Activated T-cell treated with anti-CD3 and anti-CD28 coated beads for 48 hours (primary cell): ENCODE data around the gene GPR141.
"Not testable (repeated sequence)": the region's sequence is repeated elsewhere in the genome, so short reads cannot be mapped to it uniquely, and the experiment has no call there.

ENCODE experiments used
- DNase-seq: peaks from one replicate; pipeline ENCODE4 v3.0.0-alpha.2; 2020; ENCODE audit warnings: low read depth

Gene GPR141

DNA sequence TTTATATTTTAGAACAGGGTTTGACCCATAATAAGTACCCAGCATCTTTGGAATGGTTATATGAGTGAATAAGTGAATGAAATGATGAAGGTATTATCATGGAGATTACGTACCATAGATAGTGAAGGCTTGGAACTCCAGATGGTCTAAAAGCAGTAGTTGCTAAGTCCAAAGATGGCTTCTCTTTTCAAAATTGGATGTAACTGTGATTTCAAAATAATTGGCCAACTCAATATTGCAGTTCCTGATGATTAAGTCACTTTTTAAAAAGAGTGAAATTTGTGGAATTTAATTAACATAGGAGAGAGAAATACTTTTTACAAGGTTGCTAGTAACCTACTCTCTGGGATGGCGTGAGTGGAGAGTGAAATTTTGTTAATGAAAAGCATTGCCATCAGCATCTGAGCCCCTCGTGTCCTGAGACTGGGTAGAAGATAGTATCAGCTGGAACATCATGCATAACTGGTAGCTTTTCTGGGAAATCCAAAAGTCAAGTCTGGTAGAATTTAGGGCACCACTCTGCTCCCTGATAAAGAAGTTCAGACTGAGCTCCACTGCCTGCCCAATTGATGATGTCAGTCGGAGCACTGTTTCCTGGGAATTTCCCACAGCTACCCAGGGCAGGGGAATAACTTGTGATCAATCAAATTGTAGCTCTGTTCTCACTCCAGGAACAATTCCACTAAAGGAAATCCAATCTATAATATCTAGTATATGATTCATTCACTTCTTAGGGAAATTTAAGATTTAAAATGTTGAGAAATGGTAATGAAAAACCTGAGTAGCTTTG, 3.2 kb downstream of the GPR141 start:
- no peak for DNase-seq

DNA sequence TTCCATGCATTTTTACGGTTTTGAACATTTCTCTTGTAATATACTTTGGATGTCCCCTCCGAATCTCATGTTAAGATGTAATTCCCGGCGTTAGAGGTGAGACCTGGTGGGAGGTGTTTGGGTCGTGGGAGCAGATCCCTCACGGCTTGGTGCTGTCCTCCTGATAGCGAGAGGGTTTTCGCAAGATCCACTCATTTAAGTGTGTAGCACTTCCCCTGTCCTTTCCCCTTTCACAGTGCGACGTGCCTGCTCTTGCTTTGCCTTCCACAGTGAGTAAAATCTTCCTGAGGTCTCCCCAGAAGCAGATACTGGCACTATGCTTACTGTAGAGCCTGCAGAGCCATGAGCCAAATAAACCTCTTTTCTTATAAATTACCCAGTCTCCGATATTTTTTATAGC, 6.6 kb downstream of the GPR141 start:
- DNase-seq, result no peak

DNA sequence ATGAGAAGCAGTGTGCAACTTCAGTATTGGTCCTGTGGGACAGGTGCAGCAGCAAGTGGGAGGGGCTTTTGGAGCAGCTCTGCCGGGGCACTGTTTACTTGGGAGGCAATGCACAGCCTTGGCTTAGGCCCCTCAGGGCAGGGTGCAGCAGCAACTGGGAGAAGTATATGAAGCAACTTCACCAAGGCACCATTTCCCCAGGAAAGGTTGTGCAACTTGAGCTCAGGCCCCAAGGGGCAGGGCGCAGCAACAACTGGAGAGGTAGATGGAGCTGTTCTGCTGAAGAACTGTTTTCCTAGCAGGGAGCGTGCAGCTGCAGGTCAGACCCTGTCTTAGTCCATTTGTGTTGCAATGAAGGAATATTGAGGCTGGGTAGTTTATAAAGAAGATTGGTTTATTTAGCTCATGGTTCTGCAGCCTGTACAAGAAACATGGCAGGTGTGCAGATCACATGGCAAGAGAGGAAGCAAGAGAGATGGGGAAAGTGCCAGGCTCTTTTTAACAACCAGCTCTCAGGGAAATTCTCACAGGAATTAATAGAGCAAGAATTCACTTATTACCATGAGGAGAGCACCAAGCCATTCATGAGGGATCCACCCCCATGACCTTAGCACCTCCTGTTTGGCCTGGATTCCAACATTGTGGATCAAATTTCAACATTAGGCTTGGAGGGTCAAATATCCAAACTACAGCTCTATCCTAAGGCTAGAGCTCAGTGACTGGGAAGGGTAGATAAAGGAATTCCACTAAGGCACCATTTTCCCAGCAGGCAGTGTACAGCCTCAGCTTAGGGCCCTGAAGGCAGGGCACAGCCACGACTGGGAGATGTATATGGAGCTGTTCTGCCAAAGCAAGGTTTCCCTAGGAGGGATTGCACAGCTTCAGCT, 10.9 kb downstream of the GPR141 start:
- DNase-seq, result no peak

DNA sequence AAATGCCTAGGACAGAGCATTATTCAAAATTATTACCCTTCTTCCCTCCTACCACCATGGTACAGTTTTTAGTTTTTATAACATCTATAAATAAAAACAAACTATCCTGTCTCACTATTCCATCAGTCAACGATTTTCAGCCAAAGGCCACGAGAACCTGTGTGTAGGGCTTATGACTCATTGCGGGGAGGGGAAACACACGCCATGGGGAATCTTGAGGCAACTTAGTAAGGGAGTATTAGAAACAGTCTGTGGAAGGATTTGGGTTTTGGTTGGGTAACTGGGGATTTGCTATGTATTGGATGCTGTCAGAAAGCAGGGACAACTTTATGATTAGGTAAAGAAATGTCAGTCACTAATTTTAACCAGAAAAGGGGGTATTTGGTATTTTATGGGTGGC, 14.7 kb downstream of the GPR141 start:
- DNase-seq, result no peak

DNA sequence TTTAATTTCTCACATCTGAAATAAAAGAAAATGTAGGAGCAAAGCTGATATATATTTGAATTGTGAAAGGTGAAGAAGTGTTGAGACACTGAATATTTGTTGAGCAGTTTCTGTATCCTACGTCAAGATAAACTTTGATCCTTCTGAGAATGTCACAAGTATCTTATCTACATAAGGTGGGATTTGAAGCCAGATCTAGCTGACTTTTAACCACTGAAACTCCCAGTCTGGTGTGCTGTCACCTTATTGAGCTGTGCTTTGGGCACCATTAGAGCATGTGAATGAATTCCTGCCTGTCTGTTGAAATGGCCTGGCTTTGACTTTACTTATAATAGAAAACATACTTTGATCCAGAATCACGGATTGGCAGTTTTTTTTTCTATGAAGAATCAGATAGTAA, 15.2 kb downstream of the GPR141 start:
- DNase-seq, result no peak

DNA sequence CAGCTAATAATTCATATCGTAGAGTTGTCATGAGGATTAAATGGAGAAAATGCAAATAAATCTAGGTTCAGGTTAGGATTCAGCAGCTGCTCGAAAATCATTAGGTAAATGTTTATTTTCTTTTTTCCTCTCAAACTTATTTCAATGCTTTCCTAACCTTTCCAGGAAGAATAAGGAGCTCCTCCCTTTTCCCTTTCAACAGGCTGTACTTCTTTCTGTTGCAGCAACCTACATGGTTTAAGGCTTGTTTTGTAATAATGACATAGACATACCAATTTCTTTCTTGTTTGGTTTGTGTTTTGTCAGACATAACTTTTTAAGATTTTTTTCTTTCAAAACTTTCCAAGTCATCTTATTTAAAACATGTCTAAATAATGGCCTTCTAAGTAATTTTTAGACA, 18.2 kb downstream of the GPR141 start:
- DNase-seq, result no peak

DNA sequence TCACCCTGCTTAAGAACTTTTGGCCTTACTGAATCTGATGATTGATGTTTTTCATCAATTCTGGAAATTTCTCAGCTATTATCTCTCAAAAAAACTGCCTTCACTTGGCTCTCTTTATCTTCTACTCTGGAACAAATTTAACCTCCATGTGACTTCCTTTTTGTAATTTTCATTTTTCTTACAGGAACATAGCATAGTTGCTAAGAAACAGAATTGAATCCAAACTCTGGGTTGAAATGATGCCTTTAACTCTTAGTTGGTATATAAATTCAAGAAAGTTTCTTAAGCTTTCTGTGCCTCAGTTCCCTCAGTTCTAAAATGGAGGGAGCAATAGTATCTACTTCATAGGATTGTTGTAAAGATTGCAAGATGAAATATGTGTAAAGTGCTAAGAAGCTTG, 19.8 kb downstream of the GPR141 start:
- no peak for DNase-seq

DNA sequence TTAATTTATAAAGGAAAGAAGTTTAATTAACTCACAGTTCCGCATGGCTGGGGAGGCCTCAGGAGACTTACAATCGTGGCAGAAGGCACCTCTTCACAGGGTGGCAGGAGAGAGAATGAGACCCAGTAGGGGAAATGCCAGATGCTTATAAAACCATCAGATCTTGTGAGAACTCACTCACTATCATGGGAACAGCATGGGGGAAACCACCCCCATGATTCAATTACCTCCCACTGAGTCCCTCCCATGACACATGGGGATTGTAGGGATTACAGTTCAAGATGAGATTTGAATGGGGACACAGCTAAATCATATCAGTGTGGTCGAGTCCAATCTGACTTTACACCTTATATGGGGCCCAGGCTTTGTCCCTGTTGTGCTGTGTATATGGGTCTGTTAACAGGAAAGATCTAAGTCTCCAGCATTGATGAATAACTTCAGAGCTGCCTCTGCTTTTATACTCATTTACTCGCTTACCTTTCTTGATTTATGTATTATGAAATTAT, 20.8 kb downstream of the GPR141 start:
- not testable (repeated sequence) for DNase-seq

DNA sequence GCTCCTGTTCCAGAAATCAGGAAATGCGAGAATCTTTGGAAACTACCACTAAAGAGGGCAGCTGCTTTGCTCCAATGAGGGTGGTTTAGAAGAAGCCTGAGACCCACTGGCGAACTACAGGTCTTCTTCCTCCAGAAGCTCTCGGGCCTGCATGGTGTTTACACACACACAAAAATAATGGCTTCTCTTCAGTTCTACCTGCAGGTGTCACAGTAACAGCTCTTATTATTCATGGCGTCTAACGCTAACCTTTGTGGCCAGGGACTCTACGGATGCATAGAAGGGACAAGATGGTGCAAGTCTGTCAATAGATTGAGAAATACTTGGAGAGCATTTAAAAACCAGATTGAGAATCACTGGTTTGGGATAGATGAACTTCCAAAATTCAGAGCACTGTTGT, 22.4 kb downstream of the GPR141 start:
- DNase-seq, result no peak

DNA sequence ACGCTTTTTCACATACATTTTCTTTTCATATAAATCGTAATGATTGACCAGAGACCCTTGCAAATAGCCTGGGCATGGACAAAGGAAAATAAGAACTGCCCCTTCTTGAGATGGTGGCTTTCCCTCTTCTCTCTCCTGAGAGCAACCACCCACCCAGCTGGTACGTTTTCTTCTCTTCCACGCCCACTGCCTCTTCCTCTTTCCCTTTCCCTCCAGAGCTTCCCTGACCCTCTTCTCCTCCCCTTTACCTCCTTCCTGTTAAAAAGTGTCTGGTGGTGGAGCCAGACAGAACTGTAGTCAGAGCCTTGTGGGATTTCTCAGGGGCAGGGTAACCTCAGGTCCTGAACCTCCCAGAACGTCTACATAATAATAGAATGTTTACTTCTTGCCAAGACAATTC, 23.2 kb downstream of the GPR141 start:
- DNase-seq, result no peak

DNA sequence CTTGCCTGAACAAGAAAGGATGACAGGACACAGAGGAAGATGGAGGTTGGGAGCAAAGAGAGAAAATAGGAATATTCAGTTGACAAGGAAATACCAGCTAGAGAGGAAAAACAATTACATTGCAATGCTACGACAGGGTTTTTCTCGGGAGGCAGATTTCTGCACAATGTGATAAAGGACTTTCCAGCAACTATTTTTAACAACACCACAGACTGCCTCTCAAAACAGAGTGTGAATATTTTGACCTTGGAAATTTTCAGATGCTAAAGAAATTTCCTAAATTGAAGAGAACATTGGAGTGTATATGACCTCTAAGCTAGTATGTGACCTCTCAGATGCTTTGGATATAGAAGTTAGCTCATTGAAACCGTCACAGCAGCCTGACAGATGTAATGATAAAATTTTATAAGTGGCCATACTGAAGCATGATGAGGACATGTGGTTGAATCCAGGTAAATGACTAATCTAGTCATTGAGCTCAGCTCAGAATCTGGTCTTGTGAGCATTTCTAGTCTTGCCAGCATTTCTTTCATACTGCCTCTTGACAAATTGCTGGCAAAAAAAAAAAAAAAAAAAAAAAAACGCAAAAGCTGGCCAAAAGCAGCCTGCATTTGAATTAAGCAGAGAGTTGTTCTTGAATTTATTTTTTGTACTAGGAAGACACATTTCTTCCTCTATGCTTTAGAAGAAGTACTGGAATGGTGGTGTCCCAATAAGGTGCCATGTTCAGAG, 24.4 kb downstream of the GPR141 start:
- DNase-seq, result no peak

DNA sequence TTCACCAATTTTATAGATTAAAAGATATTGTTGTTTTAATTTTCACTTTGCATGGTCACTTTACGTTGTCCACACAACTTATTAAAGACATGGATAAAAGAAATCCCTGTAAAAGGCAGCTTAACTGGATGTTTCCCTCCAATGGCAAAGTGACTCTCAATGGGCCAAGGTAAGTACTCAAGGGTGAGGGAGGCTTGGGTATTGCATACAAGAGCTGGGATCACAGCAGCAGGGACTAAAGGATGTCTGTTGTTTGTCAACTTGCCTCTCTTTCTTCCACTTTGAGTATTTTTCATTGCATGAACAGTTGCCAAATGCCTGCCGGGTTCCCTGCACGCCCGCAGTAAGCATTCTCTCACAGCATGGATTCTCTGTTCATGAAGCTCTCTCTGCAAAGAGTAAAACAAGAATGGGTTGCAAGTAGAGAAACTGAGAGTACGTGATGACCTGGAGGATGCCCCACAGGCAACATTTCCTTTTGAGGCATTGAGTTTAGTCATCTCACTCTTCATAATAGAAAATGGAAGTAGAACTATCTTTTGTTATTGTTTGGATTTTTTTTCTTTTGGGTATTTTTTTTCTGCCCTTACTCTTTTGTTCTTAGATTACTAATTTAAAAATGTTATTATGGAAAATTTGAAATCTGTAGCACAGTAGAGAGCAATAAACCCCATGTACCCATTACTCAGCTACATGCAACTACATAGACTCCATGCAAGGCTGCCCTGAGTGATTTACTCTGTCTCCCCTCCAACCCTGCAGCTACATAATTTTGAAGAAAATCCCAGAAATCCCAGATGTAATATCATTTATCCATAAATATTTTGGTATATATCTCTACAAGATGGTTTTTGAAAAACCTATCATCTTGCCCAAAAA, 26.3 kb downstream of the GPR141 start:
- no peak for DNase-seq

DNA sequence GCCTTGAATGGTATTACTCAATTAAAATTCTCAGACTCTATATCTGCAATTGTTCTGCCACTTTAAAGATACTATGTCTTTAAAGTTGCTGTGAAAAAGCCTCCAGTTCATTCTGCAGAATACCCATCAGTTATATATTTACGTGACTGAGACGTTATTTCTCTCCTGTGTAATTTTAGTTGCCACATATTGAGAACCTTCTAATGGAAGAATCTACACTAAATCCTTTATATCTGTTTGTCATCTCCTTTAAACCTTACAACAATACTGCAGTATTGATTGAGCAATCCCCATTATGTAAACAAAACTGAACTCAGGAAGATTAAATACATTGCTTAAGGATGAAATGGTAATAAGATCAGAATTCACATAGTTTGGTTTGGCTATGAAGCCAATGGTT, 30.0 kb downstream of the GPR141 start:
- DNase-seq, result no peak

DNA sequence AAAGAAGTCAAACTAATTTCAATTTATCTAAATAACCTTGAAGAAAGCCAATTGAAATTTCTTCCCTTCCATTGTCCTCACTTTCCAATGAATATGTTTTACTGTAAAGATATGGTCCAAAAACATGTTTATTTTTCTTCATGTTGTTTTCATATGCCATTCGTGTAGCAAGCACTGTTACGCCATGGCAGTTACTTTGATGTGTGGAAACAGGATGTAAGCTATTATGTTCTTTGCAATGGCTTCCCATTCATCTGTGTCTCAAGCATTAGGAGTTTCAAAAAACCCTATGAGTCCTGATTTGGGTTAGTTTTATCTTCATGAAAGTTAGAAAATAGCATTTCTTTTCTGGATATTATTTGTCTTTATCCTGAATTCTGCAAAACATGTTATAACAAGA, 31.0 kb downstream of the GPR141 start:
- DNase-seq, result no peak

DNA sequence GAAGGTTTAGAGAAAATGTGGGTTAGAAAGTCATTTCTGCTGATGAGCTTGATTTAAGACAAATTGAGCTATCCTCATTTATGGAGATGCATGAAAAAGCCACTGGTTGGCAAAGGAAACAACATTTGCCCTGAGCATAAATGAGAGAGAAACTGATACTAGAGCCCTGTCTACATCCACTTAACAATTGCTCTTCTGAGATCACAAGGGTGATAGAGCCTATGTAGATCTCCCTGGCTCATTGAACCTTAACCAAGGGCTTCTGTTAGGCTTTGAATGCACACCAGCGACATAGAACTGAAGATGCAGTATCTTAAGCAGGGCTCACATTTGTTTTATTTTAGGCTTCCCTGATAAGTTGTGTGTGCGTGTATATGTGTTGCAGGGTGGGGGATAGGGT, 35.0 kb downstream of the GPR141 start:
- DNase-seq, result no peak

DNA sequence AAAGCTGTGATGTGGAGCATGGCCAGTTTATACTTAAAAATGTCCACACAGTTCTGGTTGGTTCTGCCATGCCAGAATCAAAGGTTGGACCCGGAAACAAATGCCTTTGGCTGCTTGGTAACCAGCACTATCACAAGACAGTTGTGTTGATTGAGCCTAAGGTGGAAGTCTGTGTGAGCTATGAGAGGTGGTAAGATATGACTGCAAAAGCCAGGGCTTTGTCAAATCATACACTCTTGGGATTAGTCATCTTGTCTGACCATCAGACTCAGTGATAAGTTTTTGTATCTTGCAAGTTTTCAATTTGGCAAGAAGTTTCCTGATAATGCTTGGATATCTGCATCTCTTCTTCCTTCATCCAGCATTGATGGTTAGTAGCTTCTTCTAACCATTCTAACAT, 35.5 kb downstream of the GPR141 start:
- DNase-seq, result no peak

DNA sequence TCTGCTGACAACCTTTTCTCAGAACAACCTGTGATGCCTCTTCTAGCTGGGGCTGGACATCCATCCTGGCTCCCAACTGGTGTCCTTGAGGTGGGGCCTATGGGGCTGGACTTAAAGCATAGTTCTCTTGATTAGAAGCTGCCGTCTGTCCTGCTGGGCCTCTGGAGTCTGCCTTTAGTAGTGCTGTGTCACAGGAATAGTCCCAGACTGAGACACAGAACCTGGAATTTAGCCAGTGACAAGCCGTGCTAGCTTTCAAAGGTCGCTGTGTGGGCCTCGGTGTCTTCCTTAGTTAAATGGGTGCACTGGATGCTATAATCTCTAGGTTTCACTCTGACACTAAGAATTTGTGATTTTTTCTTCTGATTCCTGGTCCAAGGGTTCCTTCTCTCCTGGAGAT, 41.2 kb downstream of the GPR141 start:
- no peak for DNase-seq

DNA sequence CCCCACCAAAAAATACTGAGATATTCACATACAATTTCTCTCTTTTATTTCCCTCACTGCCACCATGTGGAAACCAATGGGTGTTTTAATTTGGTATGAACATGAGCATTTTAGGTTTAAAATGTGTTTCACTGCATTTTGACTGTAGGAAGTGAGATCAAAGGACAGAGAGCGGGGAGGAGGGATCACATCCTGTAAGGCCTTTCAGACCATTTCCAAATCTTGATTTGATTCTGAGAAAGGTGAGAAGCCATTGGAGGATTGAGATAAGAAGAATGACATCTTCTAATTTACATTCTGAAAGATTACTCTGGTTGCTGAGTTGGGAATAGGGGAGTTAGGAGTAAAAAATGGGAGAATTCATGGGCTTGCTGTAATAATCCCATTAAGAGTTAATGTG, 42.5 kb downstream of the GPR141 start:
- no peak for DNase-seq

DNA sequence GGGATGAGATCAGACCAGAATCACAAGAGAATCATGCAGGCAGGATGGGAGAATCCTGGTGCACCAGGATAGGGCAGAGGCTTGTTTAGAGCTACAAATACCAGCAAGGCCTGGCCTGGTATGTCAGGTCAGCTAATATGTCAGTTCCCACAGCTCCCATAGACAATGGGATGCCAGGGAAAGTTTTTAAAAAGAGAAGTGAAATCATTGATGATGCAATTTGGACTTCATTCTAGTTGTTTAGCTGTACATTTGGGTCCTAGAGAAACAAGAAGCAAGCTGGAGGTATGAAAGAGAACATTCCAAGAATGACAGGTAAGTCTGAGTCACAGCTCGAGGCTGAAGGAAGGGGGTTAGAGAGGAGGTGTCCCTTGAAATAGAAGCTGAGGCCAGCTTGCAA, 45.2 kb downstream of the GPR141 start:
- no peak for DNase-seq

DNA sequence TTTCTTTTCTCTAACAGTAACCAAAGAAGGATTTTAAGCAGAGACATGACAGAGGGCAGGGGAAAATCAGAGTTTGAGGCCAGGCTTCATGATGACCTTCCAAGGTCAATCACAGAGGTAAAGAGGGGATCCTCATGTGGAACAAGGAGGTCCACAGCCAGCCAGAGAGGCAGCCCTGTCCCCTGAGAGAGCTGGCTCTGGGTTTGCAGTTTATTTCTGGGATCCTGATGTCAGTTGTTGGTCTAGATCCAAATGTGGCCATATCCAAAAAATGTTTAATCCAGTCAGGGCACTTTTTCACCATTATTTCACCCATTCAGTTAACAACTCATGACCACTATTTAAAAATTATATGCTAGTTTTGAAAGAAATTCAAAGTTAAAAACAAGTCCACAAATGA, 45.6 kb downstream of the GPR141 start:
- no peak for DNase-seq

DNA sequence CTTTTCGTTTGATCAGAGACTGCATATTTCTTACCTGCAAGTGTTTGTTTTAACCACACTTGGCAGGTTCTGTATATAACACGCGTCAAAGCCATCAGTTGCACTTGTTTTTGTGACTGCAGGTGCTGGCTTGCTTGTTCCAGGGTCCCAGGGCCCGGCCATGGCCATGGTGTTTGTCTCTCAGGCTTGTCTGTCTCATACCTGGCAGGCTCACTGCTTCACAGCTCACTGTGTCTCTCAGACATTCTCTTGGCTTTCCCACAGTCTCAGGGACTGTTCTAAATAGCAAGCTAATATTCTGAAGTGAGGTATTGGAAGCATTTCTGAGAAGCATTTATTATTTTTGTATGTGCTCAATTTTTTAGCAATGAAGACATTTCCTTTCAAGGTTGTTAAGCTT, 46.9 kb downstream of the GPR141 start:
- DNase-seq, result no peak

DNA sequence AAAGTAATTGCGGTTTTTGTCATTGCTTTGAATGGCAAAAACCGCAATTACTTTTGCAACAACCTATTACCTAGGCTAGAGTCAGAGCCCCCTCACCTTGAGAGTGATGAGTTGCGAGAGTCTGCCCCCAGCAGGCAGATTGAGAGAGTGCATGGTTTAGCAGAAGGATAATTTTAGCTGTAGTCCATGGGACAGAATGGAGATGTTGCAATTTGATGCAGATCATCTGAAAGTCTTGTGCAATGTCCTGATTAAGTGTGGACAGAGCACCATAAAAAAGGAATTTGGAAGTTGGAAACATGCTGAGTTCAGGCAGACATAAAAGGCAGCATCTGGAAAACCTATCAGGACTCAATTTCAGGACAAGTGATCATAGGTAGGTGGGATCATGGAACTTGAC, 48.7 kb downstream of the GPR141 start:
- no peak for DNase-seq
